Activated naive CD4-positive, alpha-beta T cell treated with Interleukin-2 at 50 U/mL for 16 hours (primary cell): ENCODE data around the gene SLC35F3.
A peak's percentile ranks its signal among the peaks of the same experiment; 100 is the strongest.
"Not testable (repeated sequence)": the region's sequence is repeated elsewhere in the genome, so short reads cannot be mapped to it uniquely, and the experiment has no call there.

ENCODE experiments used
- DNase-seq: peaks from one replicate; pipeline ENCODE4 v3.0.0-alpha.2; 2020

The SLC35F3 gene

GRCh38 chr1:234231061-234231892, 326.8 kb downstream of the SLC35F3 start:
- DNase-seq = peak; percentile 19

- no peak for DNase-seq
Measured at GRCh38 chr1:234231893-234232276, 327.4 kb downstream of the SLC35F3 start.

GRCh38 chr1:234234199-234234598, 329.7 kb downstream of the SLC35F3 start:
- DNase-seq = no peak

GRCh38 chr1:234235434-234235881, 331.0 kb downstream of the SLC35F3 start:
- no peak for DNase-seq

- DNase-seq = no peak
Measured at GRCh38 chr1:234237393-234237792, 332.9 kb downstream of the SLC35F3 start.

- DNase-seq = no peak
Measured at GRCh38 chr1:234238060-234238459, 333.6 kb downstream of the SLC35F3 start.

GRCh38 chr1:234239515-234239914, 335.0 kb downstream of the SLC35F3 start:
- DNase-seq = no peak

GRCh38 chr1:234239936-234240335, 335.5 kb downstream of the SLC35F3 start:
- DNase-seq = no peak

- DNase-seq = no peak
Measured at GRCh38 chr1:234240680-234241079, 336.2 kb downstream of the SLC35F3 start.

GRCh38 chr1:234241941-234242490, 337.5 kb downstream of the SLC35F3 start:
- DNase-seq = no peak

GRCh38 chr1:234243521-234244260, 339.2 kb downstream of the SLC35F3 start:
- DNase-seq = no peak

GRCh38 chr1:234244482-234244881, 340.0 kb downstream of the SLC35F3 start:
- DNase-seq = no peak

- peak; percentile 14 for DNase-seq
Measured at GRCh38 chr1:234246638-234247116, 342.2 kb downstream of the SLC35F3 start.

- not testable (repeated sequence) for DNase-seq
Measured at GRCh38 chr1:234247746-234248145, 343.3 kb downstream of the SLC35F3 start.

GRCh38 chr1:234250747-234251146, 346.3 kb downstream of the SLC35F3 start:
- no peak for DNase-seq

GRCh38 chr1:234253732-234254131, 349.3 kb downstream of the SLC35F3 start:
- no peak for DNase-seq

- no peak for DNase-seq
Measured at GRCh38 chr1:234256359-234256758, 351.9 kb downstream of the SLC35F3 start.

- no peak for DNase-seq
Measured at GRCh38 chr1:234258071-234258470, 353.6 kb downstream of the SLC35F3 start.

GRCh38 chr1:234260578-234260977, 356.1 kb downstream of the SLC35F3 start:
- DNase-seq = peak; percentile 16

GRCh38 chr1:234261545-234261944, 357.1 kb downstream of the SLC35F3 start:
- DNase-seq = no peak

- DNase-seq = no peak
Measured at GRCh38 chr1:234262007-234262753, 357.7 kb downstream of the SLC35F3 start.

GRCh38 chr1:234262754-234263105, 358.3 kb downstream of the SLC35F3 start:
- no peak for DNase-seq

GRCh38 chr1:234264832-234265231, 360.4 kb downstream of the SLC35F3 start:
- DNase-seq = no peak
